ACC112 (cell line): ENCODE data around the gene NAPSA.

Experiments used
- H2AFZ ChIP-seq: fragments of 200-600 bp; sonication (generic); one replicate; pipeline ENCODE4 v1.6.0; 2017; ENCODE audit warnings: antibody characterized with exemption, low read length; ENCODE audit not compliant: unreplicated experiment
- H3K27ac ChIP-seq: fragments of 200-600 bp; sonication (generic); 2 replicates; pipeline ENCODE4 v1.5.1; 2014; ENCODE audit warnings: low read depth, mild to moderate bottlenecking, antibody characterized with exemption, low read length, moderate library complexity
- H3K27me3 ChIP-seq: fragments of 200-600 bp; sonication (generic); 2 replicates; pipeline ENCODE4 v1.6.1; 2014; ENCODE audit warnings: mild to moderate bottlenecking, antibody characterized with exemption, low read length, moderate library complexity, mixed read lengths; ENCODE audit not compliant: insufficient read depth
- H3K36me3 ChIP-seq: fragments of 200-600 bp; sonication (generic); 2 replicates; pipeline ENCODE4 v1.6.1; 2016; ENCODE audit warnings: mild to moderate bottlenecking, antibody characterized with exemption, low read length, moderate library complexity, mixed read lengths; ENCODE audit not compliant: insufficient read depth
- H3K4me1 ChIP-seq: fragments of 200-600 bp; sonication (generic); one replicate; pipeline ENCODE4 v1.6.1; 2016; ENCODE audit warnings: low read length, mixed read lengths; ENCODE audit not compliant: insufficient read depth, unreplicated experiment, control insufficient read depth
- H3K4me3 ChIP-seq: fragments of 200-600 bp; sonication (generic); 2 replicates; pipeline ENCODE4 v1.5.1; 2014; ENCODE audit warnings: mild to moderate bottlenecking, low read depth, low read length
- H3K79me2 ChIP-seq: fragments of 200-600 bp; sonication (generic); one replicate; pipeline ENCODE4 v1.6.0; 2016; ENCODE audit warnings: low read length; ENCODE audit not compliant: control insufficient read depth, unreplicated experiment, insufficient read depth

Gene NAPSA

DNA sequence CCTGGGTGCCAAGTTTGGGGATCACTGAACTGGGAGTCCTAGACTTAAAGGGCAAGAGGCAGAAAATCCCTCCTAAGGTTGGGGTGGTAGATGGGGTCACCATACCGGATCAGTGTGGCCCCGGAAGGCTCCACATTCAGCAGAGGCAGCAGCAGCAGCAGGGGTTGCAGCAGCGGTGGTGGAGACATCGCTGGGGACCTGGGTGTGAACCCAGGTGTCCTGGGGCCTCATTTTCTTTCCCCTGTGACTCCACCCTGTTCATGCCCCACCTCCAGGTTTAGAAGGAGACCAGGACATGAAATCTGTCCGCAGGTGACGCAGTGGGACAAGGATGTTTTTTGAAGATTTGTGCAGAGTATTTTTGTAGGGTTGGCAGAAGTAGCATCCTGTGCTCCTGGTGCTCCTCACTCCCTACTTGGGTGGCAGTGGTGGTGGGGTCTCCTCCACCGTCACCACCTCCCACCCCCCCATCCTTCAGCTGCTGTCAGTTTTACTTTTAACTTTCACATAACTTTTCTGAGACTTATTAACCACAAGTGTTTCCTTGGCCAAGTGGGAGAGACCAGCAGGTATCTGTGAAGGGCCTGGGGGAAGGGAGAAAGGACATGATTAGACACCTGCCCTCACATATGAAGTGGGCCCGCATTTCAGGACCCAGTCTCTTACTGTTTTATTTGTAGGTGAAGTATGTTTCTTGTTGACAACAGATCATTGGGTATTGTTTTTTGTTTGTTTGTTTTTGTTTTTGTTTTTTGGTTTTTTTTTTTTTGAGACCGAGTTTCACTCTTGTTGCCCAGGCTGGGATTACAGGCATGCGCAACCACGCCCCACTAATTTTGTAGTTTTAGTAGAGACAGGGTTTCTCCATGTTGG, at the start of gene NAPSA:
Gene NAPSA, minus strand, starts transcription at position 206 of the 873 bp plus-strand sequence. Its CDS starts 18 bp downstream, at position 188.
- Histone ChIP-seq H3K4me1 (no peaks in the 10 kb centered on the region), H3K27ac (no peak within 1 kb of the TSS), H2AFZ (no peak within 1 kb of the TSS), H3K4me3 (no peak within 1 kb of the TSS), H3K36me3 (no peaks in the 10 kb centered on the region), H3K27me3 (no peaks in the 10 kb centered on the region), H3K79me2 (no peaks in the 10 kb centered on the region)

DNA sequence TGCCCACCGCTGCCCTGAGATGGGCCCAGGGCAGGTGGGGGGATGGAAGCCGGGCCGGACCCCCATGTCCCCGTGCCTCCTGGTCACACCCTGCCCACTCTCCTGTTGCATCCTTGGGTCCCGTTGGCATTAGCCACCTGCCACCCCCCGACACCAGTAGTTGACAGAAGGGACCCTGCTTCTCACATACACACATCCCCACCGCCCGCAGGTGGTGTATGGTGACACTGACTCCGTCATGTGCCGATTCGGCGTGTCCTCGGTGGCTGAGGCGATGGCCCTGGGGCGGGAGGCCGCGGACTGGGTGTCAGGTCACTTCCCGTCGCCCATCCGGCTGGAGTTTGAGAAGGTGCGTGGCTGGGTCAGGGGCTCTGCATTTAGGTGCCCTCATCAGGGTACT, 48.1 kb upstream of the NAPSA start:
- Histone ChIP-seq H3K36me3 (peaks cover 12% of the 10 kb centered on the region; the same call in 1 of the 2 replicates), H3K27me3 (no peaks in the 10 kb centered on the region), H3K27ac (no peak overlapping the region), H3K4me3 (no peak overlapping the region), H2AFZ (no peak overlapping the region), H3K79me2 (no peaks in the 10 kb centered on the region), H3K4me1 (no peaks in the 10 kb centered on the region)

DNA sequence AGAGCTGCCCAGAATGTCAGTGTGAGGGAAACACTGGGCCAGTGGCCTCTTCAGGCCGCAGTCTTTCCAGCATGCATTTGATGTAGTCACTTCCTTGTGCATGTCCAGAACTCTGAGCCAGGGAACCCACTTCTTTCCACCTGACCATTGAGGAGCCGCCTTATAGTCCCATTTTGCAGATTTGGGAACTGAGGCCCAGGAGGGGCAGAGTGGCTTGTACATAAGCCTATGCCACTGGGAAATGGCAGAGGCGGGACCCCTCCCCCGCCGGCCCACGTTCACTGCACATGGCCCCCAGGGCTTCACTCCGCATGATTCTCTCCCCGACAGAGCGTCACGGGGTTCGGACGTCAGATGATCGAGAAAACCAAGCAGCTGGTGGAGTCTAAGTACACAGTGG, 47.7 kb upstream of the NAPSA start:
- Histone ChIP-seq H3K79me2 (no peaks in the 10 kb centered on the region), H3K4me1 (no peaks in the 10 kb centered on the region), H3K36me3 (peaks cover 12% of the 10 kb centered on the region; the same call in 1 of the 2 replicates), H3K27ac (no peak overlapping the region), H3K4me3 (no peak overlapping the region), H2AFZ (no peak overlapping the region), H3K27me3 (no peaks in the 10 kb centered on the region)

DNA sequence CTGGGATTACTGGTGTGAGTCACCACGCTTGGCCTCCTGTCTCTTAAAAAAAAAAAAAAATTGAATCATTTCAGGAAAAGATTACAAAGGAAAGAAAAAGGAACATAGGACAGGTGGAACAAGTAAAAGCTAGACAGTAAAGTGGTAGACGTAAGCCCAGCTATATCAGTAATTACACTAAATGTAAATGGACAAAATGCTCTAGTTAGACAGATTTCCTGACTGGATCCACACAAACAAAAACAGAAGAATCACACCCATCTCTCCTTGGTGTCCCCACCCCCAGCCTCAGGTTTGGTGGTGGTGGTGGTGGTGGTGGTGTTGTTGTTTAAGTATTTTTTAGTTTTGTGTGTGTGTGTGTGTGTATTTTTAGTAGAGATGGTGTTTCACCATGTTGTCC, 47.0 kb upstream of the NAPSA start:
- peaks cover 12% of the 10 kb centered on the region; the same call in 1 of the 2 replicates for H3K36me3 ChIP-seq
- no peaks in the 10 kb centered on the region for H3K4me1 ChIP-seq
- no peak overlapping the region for H2AFZ ChIP-seq
- no peaks in the 10 kb centered on the region for H3K79me2 ChIP-seq
- H3K4me3 ChIP-seq = no peak overlapping the region
- no peak overlapping the region for H3K27ac ChIP-seq
- no peaks in the 10 kb centered on the region for H3K27me3 ChIP-seq

DNA sequence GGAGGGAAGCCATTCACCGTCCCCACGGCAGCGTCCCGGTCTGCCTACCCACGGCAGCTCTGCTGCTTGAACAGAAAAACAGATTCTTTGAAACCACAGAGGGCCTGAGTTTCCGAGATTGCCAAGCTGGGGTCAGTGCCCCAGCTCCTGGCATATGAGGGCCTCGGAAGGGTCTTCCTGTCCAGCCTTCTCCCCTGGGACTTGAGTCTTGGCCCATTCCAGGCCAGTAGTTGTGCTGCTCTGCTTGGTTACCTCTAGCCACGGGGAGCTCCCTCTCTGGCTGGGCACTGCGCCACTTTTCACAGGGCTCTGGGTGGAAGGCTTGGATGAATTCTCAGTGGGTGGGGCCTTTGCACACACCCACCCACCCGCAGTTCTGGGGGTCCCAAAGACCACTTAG, 44.7 kb upstream of the NAPSA start:
- peaks cover 12% of the 10 kb centered on the region; the same call in 1 of the 2 replicates for H3K36me3 ChIP-seq
- no peaks in the 10 kb centered on the region for H3K4me1 ChIP-seq
- H3K4me3 ChIP-seq = no peak overlapping the region
- no peaks in the 10 kb centered on the region for H3K27me3 ChIP-seq
- H3K27ac ChIP-seq = no peak overlapping the region
- H3K79me2 ChIP-seq = no peaks in the 10 kb centered on the region
- no peak overlapping the region for H2AFZ ChIP-seq

DNA sequence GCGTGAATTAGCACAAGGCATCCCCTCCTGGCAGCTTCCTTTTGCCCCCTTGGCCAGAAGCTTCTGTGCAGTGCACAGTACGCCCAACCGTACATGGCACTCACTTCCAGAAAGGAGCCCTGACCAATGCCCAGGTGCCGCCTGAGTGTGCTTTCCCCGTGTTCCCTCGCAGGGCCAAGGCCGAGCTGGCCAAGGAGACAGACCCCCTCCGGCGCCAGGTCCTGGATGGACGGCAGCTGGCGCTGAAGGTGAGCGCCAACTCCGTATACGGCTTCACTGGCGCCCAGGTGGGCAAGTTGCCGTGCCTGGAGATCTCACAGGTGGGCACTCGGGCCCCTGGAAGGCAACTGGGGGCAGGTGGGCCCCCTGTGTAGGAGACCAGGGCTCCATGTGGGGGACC, 43.9 kb upstream of the NAPSA start:
- Histone ChIP-seq H3K27me3 (no peaks in the 10 kb centered on the region), H3K27ac (no peak overlapping the region), H3K4me1 (no peaks in the 10 kb centered on the region), H3K36me3 (peaks cover 12% of the 10 kb centered on the region; the same call in 1 of the 2 replicates), H3K79me2 (no peaks in the 10 kb centered on the region), H2AFZ (no peak overlapping the region), H3K4me3 (no peak overlapping the region)

DNA sequence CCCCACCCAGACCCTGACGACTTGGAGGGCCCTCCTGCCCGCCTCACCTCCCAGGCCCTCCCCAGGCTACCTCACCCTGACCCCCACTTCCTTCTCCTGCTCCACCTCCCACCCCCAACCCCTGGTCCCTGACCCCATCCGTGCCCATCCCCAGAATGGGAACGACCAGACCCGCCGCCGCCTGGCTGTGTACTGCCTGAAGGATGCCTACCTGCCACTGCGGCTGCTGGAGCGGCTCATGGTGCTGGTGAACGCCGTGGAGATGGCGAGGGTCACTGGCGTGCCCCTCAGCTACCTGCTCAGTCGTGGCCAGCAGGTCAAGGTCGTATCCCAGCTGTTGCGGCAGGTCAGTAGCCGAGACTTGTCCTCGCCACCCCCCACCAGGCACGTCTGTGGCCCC, 41.4 kb upstream of the NAPSA start:
- no peaks in the 10 kb centered on the region for H3K27me3 ChIP-seq
- no peaks in the 10 kb centered on the region for H3K79me2 ChIP-seq
- H3K4me1 ChIP-seq = no peaks in the 10 kb centered on the region
- no peak overlapping the region for H3K4me3 ChIP-seq
- no peak overlapping the region for H3K27ac ChIP-seq
- H3K36me3 ChIP-seq = no peaks in the 10 kb centered on the region
- no peak overlapping the region for H2AFZ ChIP-seq

DNA sequence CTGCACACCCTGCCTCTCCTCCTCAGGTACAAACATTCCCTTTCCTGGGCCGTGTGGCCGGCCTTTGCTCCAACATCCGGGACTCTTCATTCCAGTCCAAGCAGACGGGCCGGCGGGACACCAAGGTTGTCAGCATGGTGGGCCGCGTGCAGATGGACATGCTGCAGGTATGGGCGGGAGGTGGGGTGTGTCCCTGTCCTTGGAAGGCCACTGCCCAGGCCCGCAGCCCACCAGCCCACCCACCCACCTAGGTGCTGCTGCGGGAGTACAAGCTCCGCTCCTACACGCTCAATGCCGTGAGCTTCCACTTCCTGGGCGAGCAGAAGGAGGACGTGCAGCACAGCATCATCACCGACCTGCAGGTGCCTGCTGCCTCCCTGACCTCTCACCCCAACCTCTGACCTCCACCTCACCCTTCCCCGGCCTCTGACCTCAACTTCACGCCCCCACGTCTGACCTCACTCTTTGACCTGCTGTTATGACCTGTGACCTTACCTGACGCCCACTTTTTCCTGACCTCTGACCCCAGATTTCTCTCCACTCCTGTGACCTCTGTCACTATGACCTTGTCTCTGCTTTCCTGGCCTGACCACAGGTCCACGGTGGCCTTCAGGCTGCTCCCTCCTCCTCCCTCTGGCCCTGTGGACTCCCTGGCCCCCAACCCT, 40.8 kb upstream of the NAPSA start:
- Histone ChIP-seq H2AFZ (no peak overlapping the region), H3K27me3 (no peaks in the 10 kb centered on the region), H3K36me3 (no peaks in the 10 kb centered on the region), H3K4me3 (no peak overlapping the region), H3K79me2 (no peaks in the 10 kb centered on the region), H3K27ac (no peak overlapping the region), H3K4me1 (no peaks in the 10 kb centered on the region)

DNA sequence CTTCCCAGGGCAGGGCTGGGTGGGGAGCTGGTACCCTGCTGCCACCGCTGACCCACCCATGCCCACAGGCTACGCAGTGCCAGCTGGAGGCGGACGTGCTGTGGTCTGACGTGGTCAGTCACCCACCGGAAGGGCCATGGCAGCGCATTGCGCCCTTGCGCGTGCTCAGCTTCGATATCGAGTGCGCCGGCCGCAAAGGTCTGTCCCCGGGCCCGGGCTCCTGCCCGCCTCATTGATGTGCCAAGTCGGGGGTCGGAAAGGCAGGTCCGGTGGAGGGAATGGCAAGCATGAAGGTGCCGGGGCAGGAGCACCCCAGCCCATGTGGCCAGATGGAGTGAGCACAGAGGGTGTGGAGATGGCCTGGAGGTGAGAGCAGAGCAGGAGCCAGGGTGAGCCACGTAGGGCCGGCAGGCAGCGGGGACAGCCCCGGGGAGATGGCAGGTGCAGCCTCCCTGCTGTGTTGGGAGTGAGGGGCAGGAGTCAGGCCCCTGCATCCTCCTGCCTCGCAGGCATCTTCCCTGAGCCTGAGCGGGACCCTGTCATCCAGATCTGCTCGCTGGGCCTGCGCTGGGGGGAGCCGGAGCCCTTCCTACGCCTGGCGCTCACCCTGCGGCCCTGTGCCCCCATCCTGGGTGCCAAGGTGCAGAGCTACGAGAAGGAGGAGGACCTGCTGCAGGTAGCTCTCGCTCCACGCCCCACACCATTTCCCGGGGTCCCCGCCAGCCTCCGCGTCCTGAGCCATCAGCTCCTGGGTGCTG, 37.3 kb upstream of the NAPSA start:
- Histone ChIP-seq H3K4me3 (no peak overlapping the region), H3K4me1 (no peaks in the 10 kb centered on the region), H3K27me3 (no peaks in the 10 kb centered on the region), H3K36me3 (no peaks in the 10 kb centered on the region), H3K27ac (no peak overlapping the region), H2AFZ (no peak overlapping the region), H3K79me2 (no peaks in the 10 kb centered on the region)

DNA sequence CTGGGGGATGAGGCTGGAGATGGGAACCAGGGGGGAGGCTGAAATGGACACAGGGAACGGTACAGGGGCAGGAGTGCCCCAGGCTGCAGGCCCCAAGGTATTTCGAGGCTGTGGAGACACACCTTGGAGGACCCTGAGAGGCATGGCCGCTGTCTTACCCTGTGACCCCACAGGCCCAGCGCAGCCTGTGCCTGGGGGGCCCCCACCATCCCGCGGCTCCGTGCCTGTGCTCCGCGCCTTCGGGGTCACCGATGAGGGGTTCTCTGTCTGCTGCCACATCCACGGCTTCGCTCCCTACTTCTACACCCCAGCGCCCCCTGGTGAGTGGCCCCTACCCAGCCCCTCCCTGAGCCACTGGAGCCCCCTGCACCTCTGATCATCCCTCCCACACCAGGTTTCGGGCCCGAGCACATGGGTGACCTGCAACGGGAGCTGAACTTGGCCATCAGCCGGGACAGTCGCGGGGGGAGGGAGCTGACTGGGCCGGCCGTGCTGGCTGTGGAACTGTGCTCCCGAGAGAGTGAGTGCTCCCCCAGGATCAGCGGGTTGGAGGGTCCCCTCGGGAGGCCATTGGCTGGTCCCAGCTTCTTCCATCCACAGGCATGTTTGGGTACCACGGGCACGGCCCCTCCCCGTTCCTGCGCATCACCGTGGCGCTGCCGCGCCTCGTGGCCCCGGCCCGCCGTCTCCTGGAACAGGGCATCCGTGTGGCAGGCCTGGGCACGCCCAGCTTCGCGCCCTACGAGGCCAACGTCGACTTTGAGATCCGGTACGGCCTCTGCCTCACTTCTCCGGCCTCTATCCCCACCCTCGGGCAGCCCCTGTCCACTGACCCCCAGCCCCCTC, 36.4 kb upstream of the NAPSA start:
- Histone ChIP-seq H3K4me1 (no peaks in the 10 kb centered on the region), H3K36me3 (no peaks in the 10 kb centered on the region)

More for the DNA sequence above, 36.4 kb upstream of the NAPSA start:
- no peak overlapping the region for H3K27ac ChIP-seq
- H3K79me2 ChIP-seq = no peaks in the 10 kb centered on the region
- no peaks in the 10 kb centered on the region for H3K27me3 ChIP-seq
- no peak overlapping the region for H3K4me3 ChIP-seq
- no peak overlapping the region for H2AFZ ChIP-seq
